Measurements from ENCODE around the gene ADCY10.

- TF ChIP-seq, protein P1, sequence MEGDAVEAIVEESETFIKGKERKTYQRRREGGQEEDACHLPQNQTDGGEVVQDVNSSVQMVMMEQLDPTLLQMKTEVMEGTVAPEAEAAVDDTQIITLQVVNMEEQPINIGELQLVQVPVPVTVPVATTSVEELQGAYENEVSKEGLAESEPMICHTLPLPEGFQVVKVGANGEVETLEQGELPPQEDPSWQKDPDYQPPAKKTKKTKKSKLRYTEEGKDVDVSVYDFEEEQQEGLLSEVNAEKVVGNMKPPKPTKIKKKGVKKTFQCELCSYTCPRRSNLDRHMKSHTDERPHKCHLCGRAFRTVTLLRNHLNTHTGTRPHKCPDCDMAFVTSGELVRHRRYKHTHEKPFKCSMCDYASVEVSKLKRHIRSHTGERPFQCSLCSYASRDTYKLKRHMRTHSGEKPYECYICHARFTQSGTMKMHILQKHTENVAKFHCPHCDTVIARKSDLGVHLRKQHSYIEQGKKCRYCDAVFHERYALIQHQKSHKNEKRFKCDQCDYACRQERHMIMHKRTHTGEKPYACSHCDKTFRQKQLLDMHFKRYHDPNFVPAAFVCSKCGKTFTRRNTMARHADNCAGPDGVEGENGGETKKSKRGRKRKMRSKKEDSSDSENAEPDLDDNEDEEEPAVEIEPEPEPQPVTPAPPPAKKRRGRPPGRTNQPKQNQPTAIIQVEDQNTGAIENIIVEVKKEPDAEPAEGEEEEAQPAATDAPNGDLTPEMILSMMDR (IDR thresholded peaks at IDR 0.05), result no peak
- no peak for TF ChIP-seq POLR2AphosphoS5 (IDR thresholded peaks at IDR 0.05)
Measured at GRCh38 chr1:167833904-167834303, 80.0 kb downstream of the ADCY10 start.
